Upper lobe of left lung (tissue), 4 donors: ENCODE data around the gene RGS16.

Experiments
- CTCF ChIP-seq, 6 experiments: fragments of 450-650 bp in 4 of 6; fragments of 200-600 bp in 2 of 6; sonication (generic) in 2 of 6; IDR thresholded peaks; one replicate each; pipeline ENCODE4 v1.5.1; 2016 to 2019; ENCODE audit warnings: antibody characterized with exemption in 6 of 6
- POLR2A ChIP-seq, 4 donors: fragments of 450-650 bp; IDR thresholded peaks; one replicate each; pipeline ENCODE4 v1.5.1; 2016 to 2017; ENCODE audit warnings: antibody characterized with exemption in 4 of 4, mild to moderate bottlenecking in 2 of 4

GRCh38 chr1:182556279-182556678 lies 47.9 kb downstream of the RGS16 start:
- TF ChIP-seq POLR2A (IDR thresholded peaks at IDR 0.05) (no peak), CTCF (IDR thresholded peaks at IDR 0.05) (no peak)
